Aorta (tissue), 5 donors: ENCODE measurements around the gene ADAT2. TPM values are rescaled to one million over a fixed set of nuclear protein-coding genes. Genes with fewer than 3 reads are reported as not detected.

Source experiments
- ATAC-seq: fragments of 200-7000 bp; cut with Tn5 transposase; one replicate; pipeline ENCODE4 v1.9.1; 2022; ENCODE audit warnings: moderate library complexity; ENCODE audit not compliant: low FRiP score
- DNase-seq, 2 donors: peaks; one replicate each; pipeline ENCODE4 v3.0.0-alpha.2; 2020
- H3K27ac ChIP-seq, 2 donors: one replicate each; pipeline ENCODE4 v1.5.1; 2013; ENCODE audit warnings: low read length in 2 of 2, mild to moderate bottlenecking in 2 of 2, moderate library complexity in 2 of 2, control low read depth in 1 of 2, inconsistent platforms in 1 of 2, low read depth in 1 of 2
- H3K27me3 ChIP-seq, 2 donors: one replicate each; pipeline ENCODE4 v1.6.1; 2013; ENCODE audit warnings: control low read depth in 1 of 2, low read length in 1 of 2, mild to moderate bottlenecking in 1 of 2, moderate library complexity in 1 of 2; ENCODE audit not compliant: insufficient read depth in 2 of 2, control insufficient read depth in 1 of 2
- H3K36me3 ChIP-seq, 2 donors: one replicate each; pipeline ENCODE4 v1.6.1; 2013; ENCODE audit warnings: control low read depth in 1 of 2, low read length in 1 of 2, mild to moderate bottlenecking in 1 of 2; ENCODE audit not compliant: insufficient read depth in 2 of 2, control insufficient read depth in 1 of 2
- H3K4me1 ChIP-seq, 2 donors: one replicate each; pipeline ENCODE4 v1.6.1; 2013; ENCODE audit warnings: low read length in 2 of 2, control low read depth in 1 of 2, mild to moderate bottlenecking in 1 of 2, moderate library complexity in 1 of 2; ENCODE audit not compliant: insufficient read depth in 2 of 2, control insufficient read depth in 1 of 2
- H3K4me3 ChIP-seq, 2 donors: one replicate each; pipeline ENCODE4 v1.5.1; 2013; ENCODE audit warnings: low read length in 2 of 2, control low read depth in 1 of 2, mild to moderate bottlenecking in 1 of 2
- H3K9me3 ChIP-seq: one replicate; pipeline ENCODE4 v1.6.1; 2013; ENCODE audit warnings: mild to moderate bottlenecking, low read length; ENCODE audit not compliant: control insufficient read depth
- WGBS, 2 donors: extraction: QIAGEN DNeasy Blood & Tissue Kit; methylation state at CpG; one replicate each; pipeline ENCODE4 v1.1.7; 2013; 5-methylcytosine and 5-hydroxymethylcytosine counted together
- intact Hi-C, 2 donors: fragments of 100-400 bp; cut with DNase I; formaldehyde crosslinking; loops; one replicate each; pipeline versions ENCODE4 v1.14.2 to v1.15.0; 2022
- long read RNA-seq, 2 donors: library from polyadenylated mRNA; unstranded; transcript quantifications; one replicate each; pipeline ENCODE4 v2.0.0, GENCODE V29; 2020 to 2021
- polyA plus RNA-seq, 2 donors: library from polyadenylated mRNA; stranded (reverse); fragments of 200-250 nt; gene quantifications; one replicate each; pipeline ENCODE4 v1.2.3, GENCODE V29; 2013
- total RNA-seq, 2 donors: library from RNA; stranded (reverse); fragmentation: NEBNext Ultra II Directional; extraction: Animal tissue kit (Norgen Biotek cat#: 25700); gene quantifications; one replicate each; pipeline ENCODE4 v1.2.1, GENCODE V29; 2021
- donor health status: healthy with polysubstance abuse.
- donor health status: Bipolar disorder and iron deficiency.
- donor health status: DM: no; HTN: no; CAD: no.
- donor health status: DM: no; HTN: no; CAD: no.
- donor health status: DM: yes; HTN: yes; CAD: no.

Gene ADAT2
- 1 to 10 TPM; 5.4 to 9.1 TPM for total RNA-seq
- 1 to 10 TPM; 1.0 to 8.0 TPM for polyA plus RNA-seq
- long read RNA-seq, donor 1, transcript ADAT2-201 (6 exons, 2,065 nt): major isoform, 5 of 6 reads
- long read RNA-seq, donor 1, partial matches to known transcripts: 0 of 6 reads
- long read RNA-seq, donor 1, other reads (novel, unspliced or antisense): 1 of 6 reads
- long read RNA-seq, donor 2, partial matches to known transcripts: 0 of 1 reads
- long read RNA-seq, donor 2, other reads (novel, unspliced or antisense): 1 of 1 reads

GRCh38 chr6:143450453-143451371, at the start of gene ADAT2, which contains the start of gene PEX3:
ADAT2 (minus strand) TSS chr6:143450695; CDS start chr6:143450658, 37 bp downstream.
PEX3 (plus strand) TSS chr6:143450805; CDS start chr6:143451043, 238 bp downstream.
- Histone ChIP-seq H3K4me3 (peak within 1 kb of the TSS; percentile 86 to 90), H3K36me3 (no peaks in the 10 kb centered on the region), H3K27ac (peak within 1 kb of the TSS in 1 of 2 donors; percentile 62), H3K27me3 (no peaks in the 10 kb centered on the region), H3K4me1 (peaks cover 0 to 2% of the 10 kb centered on the region in 2 donors), H3K9me3 (no peaks in the 10 kb centered on the region)
- 0% methylated on average over 56 of the region's 56 CpGs for WGBS, 2 donors
- intact Hi-C loops: no loop called here
- ATAC-seq (peak; percentile 99), DNase-seq (peak; percentile 95 to 96)

- 90% methylated on average over 4 of the region's 4 CpGs for WGBS, 2 donors
- intact Hi-C loops: no loop called here
- DNase-seq: no peak
- Histone ChIP-seq H3K9me3 (no peaks in the 10 kb centered on the region), H3K4me1 (no peaks in the 10 kb centered on the region), H3K27me3 (no peaks in the 10 kb centered on the region), H3K4me3 (no peak overlapping the region), H3K36me3 (no peaks in the 10 kb centered on the region), H3K27ac (no peak overlapping the region)
- no peak for ATAC-seq
Measured at GRCh38 chr6:143498428-143498827, 47.9 kb upstream of the ADAT2 start.

DNA sequence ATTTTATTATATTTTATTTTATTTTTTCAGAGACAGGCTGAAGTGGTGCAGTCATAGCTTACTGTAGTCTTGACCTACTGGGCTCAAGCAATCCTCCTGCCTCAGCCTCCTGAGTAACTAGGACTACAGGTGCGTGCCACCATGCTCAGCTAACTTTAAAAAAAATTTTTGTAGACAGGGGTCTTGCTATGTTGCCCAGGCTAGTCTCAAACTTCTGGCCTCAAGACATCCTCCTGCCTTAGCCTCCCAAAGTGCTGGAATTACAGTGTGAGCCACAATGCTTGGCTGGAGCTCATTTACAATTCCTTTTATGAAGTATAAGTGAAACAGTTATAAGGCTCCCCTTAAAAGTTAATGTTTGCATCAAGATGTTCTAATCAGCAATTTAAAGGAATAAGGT, 46.5 kb upstream of the ADAT2 start:
- no peak for ATAC-seq
- intact Hi-C loops: no loop called here

GRCh38 chr6:143490775-143491174, 40.3 kb upstream of the ADAT2 start:
- Histone ChIP-seq H3K4me1 (no peaks in the 10 kb centered on the region), H3K27me3 (no peaks in the 10 kb centered on the region), H3K4me3 (no peak overlapping the region), H3K36me3 (peaks cover 0 to 2% of the 10 kb centered on the region in 2 donors), H3K9me3 (no peaks in the 10 kb centered on the region), H3K27ac (no peak overlapping the region)
- WGBS, 2 donors: 93 to 95% methylated on average over 8 of the region's 8 CpGs
- intact Hi-C loops: no loop called here
- ATAC-seq (no peak), DNase-seq (no peak)

More for the DNA sequence above, 46.5 kb upstream of the ADAT2 start:
- Histone ChIP-seq H3K4me3 (no peak overlapping the region), H3K27ac (no peak overlapping the region), H3K9me3 (no peaks in the 10 kb centered on the region), H3K27me3 (no peaks in the 10 kb centered on the region), H3K4me1 (no peaks in the 10 kb centered on the region), H3K36me3 (peaks cover 0 to 2% of the 10 kb centered on the region in 2 donors)
- 95 to 100% methylated on average over 1 of the region's 1 CpG for WGBS, 2 donors
- no peak for DNase-seq

- WGBS, 2 donors: 95 to 97% methylated on average over 1 of the region's 1 CpG
- intact Hi-C loops: no loop called here
- Histone ChIP-seq H3K4me1 (no peaks in the 10 kb centered on the region), H3K9me3 (no peaks in the 10 kb centered on the region), H3K27ac (no peak overlapping the region), H3K4me3 (no peak overlapping the region), H3K36me3 (peaks cover 0 to 2% of the 10 kb centered on the region in 2 donors), H3K27me3 (no peaks in the 10 kb centered on the region)
- DNase-seq (no peak), ATAC-seq (no peak)
Measured at GRCh38 chr6:143490244-143490643, 39.7 kb upstream of the ADAT2 start.

- Histone ChIP-seq H3K4me1 (no peaks in the 10 kb centered on the region), H3K4me3 (no peak overlapping the region), H3K27ac (no peak overlapping the region), H3K9me3 (no peaks in the 10 kb centered on the region), H3K36me3 (peaks cover 0 to 4% of the 10 kb centered on the region in 2 donors), H3K27me3 (no peaks in the 10 kb centered on the region)
- no peak for ATAC-seq
- no peak for DNase-seq
- intact Hi-C loops: no loop called here
- 87% methylated on average over 3 of the region's 3 CpGs for WGBS, 2 donors
Measured at GRCh38 chr6:143486752-143487151, 36.3 kb upstream of the ADAT2 start.

- ATAC-seq (no peak), DNase-seq (no peak)
- Histone ChIP-seq H3K36me3 (peaks cover 0 to 4% of the 10 kb centered on the region in 2 donors), H3K27ac (no peak overlapping the region), H3K4me1 (no peaks in the 10 kb centered on the region), H3K9me3 (no peaks in the 10 kb centered on the region), H3K4me3 (no peak overlapping the region), H3K27me3 (no peaks in the 10 kb centered on the region)
- WGBS, 2 donors: 79 to 85% methylated on average over 2 of the region's 2 CpGs
- intact Hi-C loops: no loop called here
Measured at GRCh38 chr6:143485967-143486366, 35.5 kb upstream of the ADAT2 start.

- no peaks in the 10 kb centered on the region for H3K27me3 ChIP-seq
- no peak for DNase-seq
- H3K27ac ChIP-seq: no peak overlapping the region
- intact Hi-C loops: no loop called here
- H3K4me1 ChIP-seq: no peaks in the 10 kb centered on the region
- peaks cover 0 to 4% of the 10 kb centered on the region in 2 donors for H3K36me3 ChIP-seq
- no peaks in the 10 kb centered on the region for H3K9me3 ChIP-seq
- 69 to 94% methylated on average over 2 of the region's 2 CpGs for WGBS, 2 donors
- H3K4me3 ChIP-seq: no peak overlapping the region
- no peak for ATAC-seq
Measured at GRCh38 chr6:143482593-143482992, 32.1 kb upstream of the ADAT2 start.
